ENCODE results near the gene TGIF1. TPM values are rescaled to one million over a fixed set of nuclear protein-coding genes. Genes with fewer than 3 reads are reported as not detected.

The TGIF1 gene
- total RNA-seq, 1 donor from 2014 or later, result 261 TPM

DNA sequence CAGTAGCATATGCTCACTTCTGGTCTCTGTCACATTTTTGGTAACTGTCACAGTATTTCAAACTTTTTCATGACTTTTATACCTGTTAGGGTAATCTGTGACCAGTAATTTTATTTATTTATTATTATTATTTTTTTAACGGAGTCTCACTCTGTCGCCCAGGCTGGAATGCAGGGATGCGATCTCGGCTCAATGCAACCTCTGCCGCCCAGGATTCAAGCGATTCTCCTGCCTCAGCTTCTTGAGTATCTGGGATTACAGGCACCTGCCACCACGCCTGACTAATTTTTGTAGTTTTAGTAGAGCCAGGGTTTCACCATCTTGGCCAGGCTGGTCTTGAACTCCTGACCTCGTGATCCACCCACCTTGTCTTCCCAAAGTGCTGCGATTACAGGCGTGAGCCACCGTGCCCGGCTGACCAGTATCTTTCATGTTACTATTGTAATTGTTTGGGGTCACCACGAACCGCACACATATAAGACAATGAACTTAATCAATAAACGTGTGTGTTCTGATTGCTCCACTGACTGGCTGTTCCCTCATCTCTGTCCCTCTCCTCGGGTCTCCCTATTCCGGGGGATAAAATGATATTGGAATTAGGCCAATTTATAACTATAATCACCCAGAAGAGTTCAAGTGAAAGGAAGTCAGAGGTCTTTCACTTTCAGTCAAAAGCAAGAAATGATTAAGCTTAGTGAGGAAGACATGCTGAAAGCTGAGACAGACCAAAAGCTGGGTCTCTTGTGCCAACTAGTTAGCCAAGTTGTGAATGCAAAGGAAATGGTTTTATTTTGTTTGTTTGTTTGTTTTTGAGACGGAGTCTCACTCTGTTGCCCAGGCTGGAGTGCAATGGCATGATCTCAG is 22.9 kb downstream of the TGIF1 start:
- Histone ChIP-seq H3K79me2 (ENCODE audit: low read depth) (no peaks in the 10 kb centered on the region), H3K36me3 (no peaks in the 10 kb centered on the region), H3K27ac (no peak overlapping the region), H3K9ac (no peak overlapping the region), H4K20me1 (ENCODE audit: low read depth) (no peaks in the 10 kb centered on the region), H3K4me1 (no peaks in the 10 kb centered on the region), H3F3A (ENCODE audit: low read depth) (no peaks in the 10 kb centered on the region), H3K27me3 (no peaks in the 10 kb centered on the region), H3K4me3 (no peak overlapping the region), H3K4me2 (no peak overlapping the region), H2AFZ (replicated peaks) (no peak overlapping the region), H3K9me3 (ENCODE audit: low read depth) (no peaks in the 10 kb centered on the region)
- Mint-ChIP-seq H3K4me3 (no peak overlapping the region), H3K27ac (no peak overlapping the region), H3K36me3 (peaks cover 20% of the 10 kb centered on the region), H3K4me1 (peaks cover 7% of the 10 kb centered on the region), H3K27me3 (ENCODE audit: insufficient read depth, low read depth) (no peaks in the 10 kb centered on the region), H3K9me3 (peaks cover 22% of the 10 kb centered on the region)
- no peak for DNase-seq (ENCODE audit: low spot score)
- TF ChIP-seq, protein P1, sequence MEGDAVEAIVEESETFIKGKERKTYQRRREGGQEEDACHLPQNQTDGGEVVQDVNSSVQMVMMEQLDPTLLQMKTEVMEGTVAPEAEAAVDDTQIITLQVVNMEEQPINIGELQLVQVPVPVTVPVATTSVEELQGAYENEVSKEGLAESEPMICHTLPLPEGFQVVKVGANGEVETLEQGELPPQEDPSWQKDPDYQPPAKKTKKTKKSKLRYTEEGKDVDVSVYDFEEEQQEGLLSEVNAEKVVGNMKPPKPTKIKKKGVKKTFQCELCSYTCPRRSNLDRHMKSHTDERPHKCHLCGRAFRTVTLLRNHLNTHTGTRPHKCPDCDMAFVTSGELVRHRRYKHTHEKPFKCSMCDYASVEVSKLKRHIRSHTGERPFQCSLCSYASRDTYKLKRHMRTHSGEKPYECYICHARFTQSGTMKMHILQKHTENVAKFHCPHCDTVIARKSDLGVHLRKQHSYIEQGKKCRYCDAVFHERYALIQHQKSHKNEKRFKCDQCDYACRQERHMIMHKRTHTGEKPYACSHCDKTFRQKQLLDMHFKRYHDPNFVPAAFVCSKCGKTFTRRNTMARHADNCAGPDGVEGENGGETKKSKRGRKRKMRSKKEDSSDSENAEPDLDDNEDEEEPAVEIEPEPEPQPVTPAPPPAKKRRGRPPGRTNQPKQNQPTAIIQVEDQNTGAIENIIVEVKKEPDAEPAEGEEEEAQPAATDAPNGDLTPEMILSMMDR (IDR thresholded peaks at IDR 0.05), result no peak
- TF ChIP-seq EZH2phosphoT487 (IDR thresholded peaks at IDR 0.05) (no peak), EZH2 (IDR thresholded peaks at IDR 0.05) (no peak)

DNA sequence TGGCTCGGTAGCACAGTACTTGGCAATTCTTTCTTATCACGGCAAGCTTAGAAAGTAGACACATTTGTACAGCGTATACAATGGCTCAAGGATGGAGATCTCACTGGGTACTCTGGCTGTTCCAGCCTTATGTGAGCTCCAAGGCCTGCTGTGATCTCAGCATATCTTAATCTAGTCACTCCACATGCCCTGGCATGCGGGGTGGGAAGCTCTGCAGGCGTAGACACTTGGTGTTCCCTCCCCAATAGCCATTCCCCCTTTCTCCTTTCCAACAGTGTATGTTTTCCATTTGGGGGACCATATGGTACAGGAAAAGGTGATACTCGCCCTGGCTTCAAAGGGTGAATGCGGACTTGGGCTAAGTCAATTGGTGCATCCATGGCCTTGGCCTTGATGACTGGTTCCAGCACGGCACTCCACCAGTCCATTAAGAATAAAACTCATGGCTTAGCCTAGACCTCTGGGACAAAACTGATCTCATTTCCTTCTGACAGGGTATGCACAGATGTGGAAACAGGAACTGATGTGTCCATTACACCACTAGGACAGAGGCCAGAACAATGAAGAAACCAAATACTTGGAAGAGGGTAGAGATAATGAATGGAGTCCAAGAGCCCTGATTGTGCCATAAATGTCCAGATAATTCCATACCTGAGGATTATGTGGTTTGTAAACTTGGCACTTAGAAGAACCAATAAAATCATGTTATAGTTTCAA is 28.4 kb downstream of the TGIF1 start:
- DNase-seq (ENCODE audit: low spot score), result no peak
- H3K27ac Mint-ChIP-seq, result no peak overlapping the region
- Histone ChIP-seq H3K27ac (no peak overlapping the region), H3K79me2 (ENCODE audit: low read depth) (no peaks in the 10 kb centered on the region), H3F3A (ENCODE audit: low read depth) (no peaks in the 10 kb centered on the region), H3K9me3 (ENCODE audit: low read depth) (no peaks in the 10 kb centered on the region), H3K4me1 (peaks cover 12% of the 10 kb centered on the region), H3K4me3 (no peak overlapping the region), H3K36me3 (no peaks in the 10 kb centered on the region), H3K27me3 (no peaks in the 10 kb centered on the region), H3K9ac (no peak overlapping the region), H3K4me2 (no peak overlapping the region), H4K20me1 (ENCODE audit: low read depth) (no peaks in the 10 kb centered on the region), H2AFZ (replicated peaks) (no peak overlapping the region)
- no peak overlapping the region for H3K4me3 Mint-ChIP-seq
- H3K36me3 Mint-ChIP-seq, result peaks cover 11% of the 10 kb centered on the region
- TF ChIP-seq, protein P1 (IDR thresholded peaks at IDR 0.05), result no peak
- TF ChIP-seq EZH2phosphoT487 (IDR thresholded peaks at IDR 0.05) (no peak), EZH2 (IDR thresholded peaks at IDR 0.05) (no peak)
- peaks cover 22% of the 10 kb centered on the region for H3K9me3 Mint-ChIP-seq
- H3K4me1 Mint-ChIP-seq, result peaks cover 8% of the 10 kb centered on the region
- no peaks in the 10 kb centered on the region for H3K27me3 Mint-ChIP-seq (ENCODE audit: insufficient read depth, low read depth)

DNA sequence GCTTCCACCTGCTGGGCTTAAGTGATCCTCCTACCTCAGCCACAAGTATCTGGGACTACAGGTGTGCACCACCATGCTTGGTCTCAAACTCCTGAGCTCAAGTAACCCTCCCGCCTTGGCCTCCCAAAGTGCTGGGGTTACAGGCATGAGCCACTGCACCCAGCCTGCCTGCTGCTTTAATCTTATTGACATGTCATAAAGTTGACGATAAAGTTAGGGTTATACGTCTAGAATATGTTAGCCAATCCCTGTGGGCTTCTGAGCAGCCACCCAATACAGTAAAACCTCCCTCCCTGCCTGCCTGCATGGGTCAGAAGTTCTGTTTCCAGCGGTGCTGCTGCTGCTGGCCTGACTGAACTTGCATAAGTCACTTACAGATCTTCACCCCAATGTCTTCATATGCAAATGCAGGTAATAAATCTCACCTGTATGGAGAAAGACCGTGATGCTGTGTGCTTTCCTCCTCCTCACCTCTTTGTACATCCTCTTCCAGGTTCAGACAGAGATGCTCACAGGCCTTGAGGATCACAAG is 30.1 kb downstream of the TGIF1 start:
- Histone ChIP-seq H3K79me2 (ENCODE audit: low read depth) (no peaks in the 10 kb centered on the region), H3F3A (ENCODE audit: low read depth) (no peaks in the 10 kb centered on the region), H4K20me1 (ENCODE audit: low read depth) (no peaks in the 10 kb centered on the region), H3K9me3 (ENCODE audit: low read depth) (no peaks in the 10 kb centered on the region), H2AFZ (replicated peaks) (no peak overlapping the region), H3K4me1 (peaks cover 12% of the 10 kb centered on the region), H3K36me3 (no peaks in the 10 kb centered on the region), H3K4me2 (no peak overlapping the region), H3K27me3 (no peaks in the 10 kb centered on the region), H3K27ac (no peak overlapping the region), H3K4me3 (no peak overlapping the region), H3K9ac (no peak overlapping the region)
- peaks cover 9% of the 10 kb centered on the region for H3K9me3 Mint-ChIP-seq
- H3K27ac Mint-ChIP-seq, result no peak overlapping the region
- H3K4me1 Mint-ChIP-seq, result peaks cover 8% of the 10 kb centered on the region
- no peak overlapping the region for H3K4me3 Mint-ChIP-seq
- H3K36me3 Mint-ChIP-seq, result peaks cover 4% of the 10 kb centered on the region
- H3K27me3 Mint-ChIP-seq (ENCODE audit: insufficient read depth, low read depth), result no peaks in the 10 kb centered on the region
- DNase-seq (ENCODE audit: low spot score), result no peak
- no peak for TF ChIP-seq EZH2phosphoT487 (IDR thresholded peaks at IDR 0.05)
- TF ChIP-seq, protein P1 (IDR thresholded peaks at IDR 0.05), result no peak
- no peak for TF ChIP-seq EZH2 (IDR thresholded peaks at IDR 0.05)
